ENCODE measurements around the gene SYNJ1.
"Not testable (repeated sequence)": the region's sequence is repeated elsewhere in the genome, so short reads cannot be mapped to it uniquely, and the experiment has no call there.

The SYNJ1 gene

GRCh38 chr21:32741336-32741735, 13.5 kb upstream of the SYNJ1 start:
- Histone ChIP-seq H3K27me3 (replicated peaks; ENCODE audit: control insufficient read depth, insufficient read depth, low read length, poor library complexity, severe bottlenecking) (no peaks in the 10 kb centered on the region), H3K9me3 (ENCODE audit: control insufficient read depth, low read length) (no peaks in the 10 kb centered on the region), H3K36me3 (ENCODE audit: control insufficient read depth, insufficient read depth, low read length) (peaks cover 53% of the 10 kb centered on the region), H3K27ac (ENCODE audit: insufficient read depth, low read length, poor library complexity, severe bottlenecking) (no peak overlapping the region), H3K4me3 (ENCODE audit: insufficient read depth, low read depth, low read length, poor library complexity, severe bottlenecking) (no peak overlapping the region), H3K4me1 (ENCODE audit: control insufficient read depth, insufficient read depth, low read length, poor library complexity, severe bottlenecking) (no peaks in the 10 kb centered on the region)
- no peak for DNase-seq

DNA sequence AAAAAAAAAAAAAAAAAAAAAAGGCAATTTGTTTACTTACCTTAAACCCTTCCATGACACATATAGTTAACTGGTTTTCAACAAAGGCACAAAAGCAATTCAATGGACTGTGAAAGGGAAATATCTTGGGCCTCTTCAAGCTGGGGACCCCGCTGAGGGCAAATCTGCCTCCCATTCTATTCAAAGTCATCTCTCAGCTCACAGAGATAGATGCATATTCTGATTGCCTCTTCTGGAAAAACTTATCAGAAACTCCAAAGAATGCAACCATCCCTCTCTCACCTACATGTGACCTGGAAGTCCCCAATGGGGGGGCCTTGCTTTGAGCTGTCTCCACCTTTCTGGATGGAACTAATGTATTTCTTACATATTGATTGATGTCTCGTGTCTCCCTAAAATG, 12.1 kb upstream of the SYNJ1 start:
- no peaks in the 10 kb centered on the region for H3K27me3 ChIP-seq (replicated peaks; ENCODE audit: control insufficient read depth, insufficient read depth, low read length, poor library complexity, severe bottlenecking)
- DNase-seq, result no peak
- peaks cover 43% of the 10 kb centered on the region for H3K36me3 ChIP-seq (ENCODE audit: control insufficient read depth, insufficient read depth, low read length)
- no peaks in the 10 kb centered on the region for H3K9me3 ChIP-seq (ENCODE audit: control insufficient read depth, low read length)
- H3K27ac ChIP-seq (ENCODE audit: insufficient read depth, low read length, poor library complexity, severe bottlenecking), result no peak overlapping the region
- H3K4me1 ChIP-seq (ENCODE audit: control insufficient read depth, insufficient read depth, low read length, poor library complexity, severe bottlenecking), result no peaks in the 10 kb centered on the region
- H3K4me3 ChIP-seq (ENCODE audit: insufficient read depth, low read depth, low read length, poor library complexity, severe bottlenecking), result no peak overlapping the region

GRCh38 chr21:32736083-32736482, 8.3 kb upstream of the SYNJ1 start:
- not testable (repeated sequence) for H3K4me3 ChIP-seq (ENCODE audit: insufficient read depth, low read depth, low read length, poor library complexity, severe bottlenecking); H3K9me3 ChIP-seq (ENCODE audit: control insufficient read depth, low read length); DNase-seq; H3K36me3 ChIP-seq (ENCODE audit: control insufficient read depth, insufficient read depth, low read length); H3K27me3 ChIP-seq (replicated peaks; ENCODE audit: control insufficient read depth, insufficient read depth, low read length, poor library complexity, severe bottlenecking); H3K27ac ChIP-seq (ENCODE audit: insufficient read depth, low read length, poor library complexity, severe bottlenecking); H3K4me1 ChIP-seq (ENCODE audit: control insufficient read depth, insufficient read depth, low read length, poor library complexity, severe bottlenecking)

- DNase-seq, result no peak
- H3K36me3 ChIP-seq (ENCODE audit: control insufficient read depth, insufficient read depth, low read length), result peaks cover 5% of the 10 kb centered on the region
Observed at GRCh38 chr21:32735524-32735923, 7.7 kb upstream of the SYNJ1 start.

DNA sequence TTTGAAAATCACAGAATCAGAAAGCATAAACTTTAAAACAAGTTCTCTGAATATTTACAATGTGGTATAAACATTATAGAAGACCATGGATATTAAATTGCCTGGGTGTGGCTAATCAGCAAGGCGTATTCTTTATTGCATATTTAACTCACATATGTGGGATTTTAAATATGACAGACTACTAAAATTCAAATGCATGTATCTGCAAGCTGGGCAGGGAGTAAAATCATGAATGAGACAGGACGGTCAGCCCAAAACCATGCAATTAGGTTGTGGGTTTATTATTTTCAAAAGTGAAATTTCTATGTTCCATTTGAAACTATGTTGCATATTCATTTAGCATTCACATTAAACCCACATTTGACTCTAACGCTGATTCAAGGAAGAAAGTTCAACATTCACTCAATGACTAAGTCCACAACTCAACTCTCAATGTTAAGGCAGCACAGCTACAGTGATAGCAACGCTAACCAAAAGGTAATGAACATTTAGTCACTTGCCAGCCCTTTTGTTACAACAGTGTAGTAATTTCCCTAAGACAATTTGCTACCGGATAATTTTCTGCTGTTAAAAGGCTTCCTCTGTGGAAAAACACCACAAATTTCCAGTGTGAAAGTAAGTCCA, 6.3 kb upstream of the SYNJ1 start:
- Histone ChIP-seq H3K27me3 (replicated peaks; ENCODE audit: control insufficient read depth, insufficient read depth, low read length, poor library complexity, severe bottlenecking) (no peaks in the 10 kb centered on the region), H3K36me3 (ENCODE audit: control insufficient read depth, insufficient read depth, low read length) (peaks cover 5% of the 10 kb centered on the region), H3K4me3 (ENCODE audit: insufficient read depth, low read depth, low read length, poor library complexity, severe bottlenecking) (no peak overlapping the region), H3K9me3 (ENCODE audit: control insufficient read depth, low read length) (no peaks in the 10 kb centered on the region), H3K4me1 (ENCODE audit: control insufficient read depth, insufficient read depth, low read length, poor library complexity, severe bottlenecking) (peaks cover 7% of the 10 kb centered on the region), H3K27ac (ENCODE audit: insufficient read depth, low read length, poor library complexity, severe bottlenecking) (no peak overlapping the region)
- no peak for DNase-seq

More at GRCh38 chr21:32735524-32735923, 7.7 kb upstream of the SYNJ1 start:
- no peaks in the 10 kb centered on the region for H3K9me3 ChIP-seq (ENCODE audit: control insufficient read depth, low read length)
- peaks cover 7% of the 10 kb centered on the region for H3K4me1 ChIP-seq (ENCODE audit: control insufficient read depth, insufficient read depth, low read length, poor library complexity, severe bottlenecking)
- no peak overlapping the region for H3K4me3 ChIP-seq (ENCODE audit: insufficient read depth, low read depth, low read length, poor library complexity, severe bottlenecking)
- H3K27ac ChIP-seq (ENCODE audit: insufficient read depth, low read length, poor library complexity, severe bottlenecking), result no peak overlapping the region
- no peaks in the 10 kb centered on the region for H3K27me3 ChIP-seq (replicated peaks; ENCODE audit: control insufficient read depth, insufficient read depth, low read length, poor library complexity, severe bottlenecking)

DNA sequence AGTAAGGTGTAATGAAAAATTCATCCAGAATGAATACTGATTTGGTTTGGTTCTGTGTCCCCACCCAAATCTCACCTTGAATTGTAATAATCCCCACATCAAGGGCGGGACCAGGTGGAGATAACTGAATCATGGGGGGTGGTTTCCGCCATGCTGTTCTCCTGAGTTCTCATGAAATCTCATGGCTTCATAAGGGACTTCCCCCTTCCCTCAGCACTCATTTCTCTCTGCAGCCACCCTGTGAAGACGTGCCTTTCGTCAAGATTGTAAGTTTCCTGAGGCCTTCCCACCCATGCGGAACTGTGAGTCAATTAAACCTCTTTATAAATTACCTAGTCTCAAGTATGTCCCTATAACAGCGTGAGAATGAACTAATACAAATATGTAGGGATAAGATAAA, 5.5 kb upstream of the SYNJ1 start:
- no peaks in the 10 kb centered on the region for H3K27me3 ChIP-seq (replicated peaks; ENCODE audit: control insufficient read depth, insufficient read depth, low read length, poor library complexity, severe bottlenecking)
- no peak for DNase-seq
- H3K4me3 ChIP-seq (ENCODE audit: insufficient read depth, low read depth, low read length, poor library complexity, severe bottlenecking), result no peak overlapping the region
- peaks cover 7% of the 10 kb centered on the region for H3K4me1 ChIP-seq (ENCODE audit: control insufficient read depth, insufficient read depth, low read length, poor library complexity, severe bottlenecking)
- H3K36me3 ChIP-seq (ENCODE audit: control insufficient read depth, insufficient read depth, low read length), result no peaks in the 10 kb centered on the region
- no peak overlapping the region for H3K27ac ChIP-seq (ENCODE audit: insufficient read depth, low read length, poor library complexity, severe bottlenecking)
- no peaks in the 10 kb centered on the region for H3K9me3 ChIP-seq (ENCODE audit: control insufficient read depth, low read length)

- H3K27me3 ChIP-seq (replicated peaks; ENCODE audit: control insufficient read depth, insufficient read depth, low read length, poor library complexity, severe bottlenecking), result no peaks in the 10 kb centered on the region
- no peaks in the 10 kb centered on the region for H3K36me3 ChIP-seq (ENCODE audit: control insufficient read depth, insufficient read depth, low read length)
- peaks cover 7% of the 10 kb centered on the region for H3K4me1 ChIP-seq (ENCODE audit: control insufficient read depth, insufficient read depth, low read length, poor library complexity, severe bottlenecking)
- H3K9me3 ChIP-seq (ENCODE audit: control insufficient read depth, low read length), result no peaks in the 10 kb centered on the region
- DNase-seq, result no peak
- no peak overlapping the region for H3K27ac ChIP-seq (ENCODE audit: insufficient read depth, low read length, poor library complexity, severe bottlenecking)
- no peak overlapping the region for H3K4me3 ChIP-seq (ENCODE audit: insufficient read depth, low read depth, low read length, poor library complexity, severe bottlenecking)
Observed at GRCh38 chr21:32732544-32732943, 4.7 kb upstream of the SYNJ1 start.

DNA sequence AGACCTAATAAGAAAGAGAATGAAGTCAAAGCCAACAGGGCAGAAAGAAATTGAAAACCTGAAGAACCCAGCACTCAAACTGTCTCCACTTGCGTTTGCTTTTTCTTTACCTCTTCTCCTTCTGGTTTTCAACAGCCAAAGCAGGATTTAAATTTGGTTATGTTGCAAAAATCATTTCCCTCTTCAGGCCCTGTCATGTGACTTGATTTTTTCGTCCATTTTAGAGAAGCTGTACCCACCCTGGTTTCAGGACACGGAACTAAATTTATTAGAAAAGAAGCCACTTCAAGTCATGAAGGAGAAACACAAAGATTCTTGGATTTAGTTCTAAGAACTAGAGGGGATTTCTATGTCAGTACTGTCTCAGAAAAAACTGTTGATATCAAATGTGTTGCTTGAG, 1.0 kb upstream of the SYNJ1 start:
- Histone ChIP-seq H3K27me3 (replicated peaks; ENCODE audit: control insufficient read depth, insufficient read depth, low read length, poor library complexity, severe bottlenecking) (no peaks in the 10 kb centered on the region), H3K9me3 (ENCODE audit: control insufficient read depth, low read length) (no peaks in the 10 kb centered on the region), H3K36me3 (ENCODE audit: control insufficient read depth, insufficient read depth, low read length) (peaks cover 4% of the 10 kb centered on the region), H3K4me3 (ENCODE audit: insufficient read depth, low read depth, low read length, poor library complexity, severe bottlenecking) (peak overlapping the region; percentile 95), H3K4me1 (ENCODE audit: control insufficient read depth, insufficient read depth, low read length, poor library complexity, severe bottlenecking) (peaks cover 7% of the 10 kb centered on the region), H3K27ac (ENCODE audit: insufficient read depth, low read length, poor library complexity, severe bottlenecking) (no peak overlapping the region)
- DNase-seq, result no peak

DNA sequence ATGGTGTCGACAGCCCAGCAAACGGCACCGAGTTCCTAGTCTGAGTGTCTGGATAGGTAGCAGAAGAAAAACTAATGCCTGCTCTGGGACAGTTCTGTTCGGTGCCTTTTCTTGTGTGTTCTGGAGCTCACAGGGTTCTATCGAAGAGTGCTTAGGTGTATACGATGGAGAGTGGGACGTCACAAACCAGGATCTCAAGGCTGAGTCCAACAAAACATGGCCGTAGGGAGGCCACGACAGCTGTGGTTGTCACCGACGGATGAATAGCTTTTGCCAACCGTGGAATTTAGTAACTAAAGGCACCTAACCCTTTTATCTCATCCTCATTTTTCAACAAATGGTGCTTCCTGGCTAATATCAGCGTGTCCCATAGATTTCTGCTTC, 635 bp upstream of the SYNJ1 start:
- H3K36me3 ChIP-seq (ENCODE audit: control insufficient read depth, insufficient read depth, low read length), result peaks cover 4% of the 10 kb centered on the region
- H3K9me3 ChIP-seq (ENCODE audit: control insufficient read depth, low read length), result no peaks in the 10 kb centered on the region
- H3K27ac ChIP-seq (ENCODE audit: insufficient read depth, low read length, poor library complexity, severe bottlenecking), result peak overlapping the region; percentile 76
- H3K4me3 ChIP-seq (ENCODE audit: insufficient read depth, low read depth, low read length, poor library complexity, severe bottlenecking), result peak overlapping the region; percentile 95
- DNase-seq, result no peak
- H3K4me1 ChIP-seq (ENCODE audit: control insufficient read depth, insufficient read depth, low read length, poor library complexity, severe bottlenecking), result peaks cover 7% of the 10 kb centered on the region
- H3K27me3 ChIP-seq (replicated peaks; ENCODE audit: control insufficient read depth, insufficient read depth, low read length, poor library complexity, severe bottlenecking), result no peaks in the 10 kb centered on the region

- Histone ChIP-seq H3K36me3 (ENCODE audit: control insufficient read depth, insufficient read depth, low read length) (peaks cover 10% of the 10 kb centered on the region), H3K9me3 (ENCODE audit: control insufficient read depth, low read length) (no peaks in the 10 kb centered on the region), H3K4me3 (ENCODE audit: insufficient read depth, low read depth, low read length, poor library complexity, severe bottlenecking) (peak overlapping the region; percentile 95), H3K27ac (ENCODE audit: insufficient read depth, low read length, poor library complexity, severe bottlenecking) (peak overlapping the region; percentile 76), H3K4me1 (ENCODE audit: control insufficient read depth, insufficient read depth, low read length, poor library complexity, severe bottlenecking) (peaks cover 7% of the 10 kb centered on the region), H3K27me3 (replicated peaks; ENCODE audit: control insufficient read depth, insufficient read depth, low read length, poor library complexity, severe bottlenecking) (no peaks in the 10 kb centered on the region)
- DNase-seq, result peak in 1 of 3 donors; percentile 1
Observed at GRCh38 chr21:32726839-32727686, 750 bp downstream of the SYNJ1 start.
